T-helper 1 cell (primary cell): ENCODE data around the gene SLC7A6.

Source experiments
- DNase-seq, 5 donors: peaks; one replicate each; pipeline ENCODE4 v3.0.0-alpha.2; 2012 to 2020

Gene SLC7A6

DNA sequence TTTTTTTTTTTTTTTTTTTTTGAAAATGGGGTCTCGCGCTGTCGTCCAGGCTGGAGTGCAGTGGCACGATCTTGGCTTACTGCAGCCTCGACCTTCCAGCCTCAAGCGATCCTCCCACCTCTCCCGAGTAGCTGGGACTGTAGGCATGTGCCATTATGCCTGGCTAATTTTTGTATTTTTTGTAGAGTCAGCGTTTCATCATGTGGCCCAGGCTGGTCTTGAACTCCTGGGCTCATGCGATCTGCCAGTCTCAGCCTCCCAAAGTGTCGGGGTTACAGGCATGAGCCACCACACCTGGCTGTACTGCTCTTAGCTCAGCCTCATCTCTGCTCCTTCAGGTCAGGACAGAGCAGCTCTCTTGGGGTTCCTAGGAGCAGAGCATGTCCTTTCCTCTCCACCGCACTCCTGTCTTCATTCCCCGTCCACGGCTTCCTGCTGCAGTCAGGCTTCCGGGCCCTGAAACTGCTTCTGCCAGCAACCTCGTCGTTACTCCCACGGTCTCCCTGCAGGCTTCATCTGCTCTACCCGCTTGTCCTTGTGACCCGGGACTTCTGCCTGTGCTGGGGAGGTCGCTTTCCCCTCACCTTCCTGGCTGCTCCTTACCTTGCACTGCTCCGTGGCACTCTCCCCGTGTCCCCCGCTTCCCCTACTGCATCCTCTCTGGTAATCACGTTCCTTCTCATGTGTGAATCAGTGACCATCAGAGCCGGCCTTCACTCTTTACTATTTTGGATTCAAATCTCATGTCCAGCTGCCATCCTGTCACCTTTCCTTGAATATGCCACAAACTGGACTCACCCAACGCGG is 84.5 kb downstream of the SLC7A6 start:
- DNase-seq, result no peak

- DNase-seq, result no peak
Observed at GRCh38 chr16:68349838-68350410, 85.6 kb downstream of the SLC7A6 start.

DNA sequence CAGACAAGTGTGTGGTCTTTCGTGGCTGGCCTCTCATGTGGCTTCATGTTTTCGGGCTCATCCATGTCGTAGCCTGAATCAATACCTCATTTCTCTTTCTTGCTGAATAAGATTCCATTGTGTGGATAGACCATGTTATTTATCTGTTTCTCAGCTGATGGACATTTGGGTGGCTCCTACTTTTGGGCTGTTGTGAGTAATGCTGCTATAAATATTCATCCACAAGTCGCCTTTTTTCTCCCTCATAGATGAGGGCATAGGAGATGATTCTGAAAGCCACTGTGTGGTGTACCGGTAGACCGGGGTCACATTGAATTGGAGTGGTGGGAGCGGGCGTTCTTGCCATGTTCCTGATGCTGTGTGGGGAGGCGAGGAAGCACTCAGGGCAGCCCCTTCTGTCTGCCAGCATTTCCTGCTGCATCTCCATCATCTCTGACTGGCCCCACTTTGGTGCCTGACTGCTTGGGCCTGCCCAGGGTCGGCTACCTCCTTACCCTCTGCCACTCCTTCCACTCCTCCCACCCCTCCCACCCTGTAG is 86.6 kb downstream of the SLC7A6 start:
- no peak for DNase-seq
